B cell (primary cell): ENCODE data around the gene RPL27. TPM values are rescaled to one million over a fixed set of nuclear protein-coding genes. Genes with fewer than 3 reads are reported as not detected.
A peak's percentile ranks its signal among the peaks of the same experiment; 100 is the strongest.

Source experiments
- ATAC-seq: fragments of 200-7000 bp; cut with Tn5 transposase; one replicate; pipeline ENCODE4 v1.10.0; 2021; ENCODE audit warnings: low read depth, mild to moderate bottlenecking, moderate number of reproducible peaks, moderate library complexity
- CTCF ChIA-PET: fragments of 350-600 bp; sonication (Branson Sonifier 250); formaldehyde crosslinking; loops from one replicate; lab custom pipeline; 2021; ENCODE audit warnings: antibody characterized with exemption, inconsistent platforms; lab: Charles Lee
- POLR2A ChIA-PET: fragments of 350-600 bp; sonication (Branson Sonifier 250); formaldehyde crosslinking; loops from one replicate; lab custom pipeline; 2021; ENCODE audit warnings: antibody characterized with exemption; lab: Charles Lee
- DNase-seq: peaks from one replicate; pipeline ENCODE4 v3.0.0; 2013
- H2AFZ ChIP-seq: 2 replicates; pipeline ENCODE4 v1.6.1; 2012; ENCODE audit warnings: mild to moderate bottlenecking, low read depth, low read length; ENCODE audit not compliant: insufficient read depth, poor library complexity, severe bottlenecking
- H3K27ac ChIP-seq, 2 donors: 1 replicate in 1 of 2; 2 replicates in 1 of 2; pipeline ENCODE4 v1.5.1; 2012 to 2013; ENCODE audit warnings: low read length in 2 of 2, mild to moderate bottlenecking in 2 of 2, moderate library complexity in 1 of 2
- H3K27me3 ChIP-seq, 4 experiments: fragments of 200-600 bp in 1 of 4; sonication (generic) in 1 of 4; replicated peaks in 1 of 4; 1 replicate in 2 of 4; 2 replicates in 2 of 4; pipeline versions ENCODE4 v1.6.1 to v1.7.0; 2013 to 2016; ENCODE audit warnings: low read length in 3 of 4, mild to moderate bottlenecking in 2 of 4, mixed read lengths in 1 of 4, moderate library complexity in 1 of 4; ENCODE audit not compliant: insufficient read depth in 4 of 4, control insufficient read depth in 3 of 4; ENCODE audit errors: control extremely low read depth in 1 of 4
- H3K36me3 ChIP-seq, 2 experiments: replicated peaks in 1 of 2; 1 replicate in 1 of 2; 2 replicates in 1 of 2; pipeline versions ENCODE4 v1.6.1 to v1.7.1; 2013; ENCODE audit warnings: low read length in 1 of 2; ENCODE audit not compliant: insufficient read depth in 2 of 2, control insufficient read depth in 1 of 2; ENCODE audit errors: control extremely low read depth in 1 of 2, extremely low read depth in 1 of 2
- H3K4me1 ChIP-seq, 2 donors: fragments of 200-600 bp in 1 of 2; sonication (generic) in 1 of 2; 1 replicate in 1 of 2; 2 replicates in 1 of 2; pipeline versions ENCODE4 v1.5.1 to v1.6.1; 2013 to 2017; ENCODE audit warnings: low read length in 2 of 2; ENCODE audit not compliant: control insufficient read depth in 2 of 2, insufficient read depth in 2 of 2
- H3K4me2 ChIP-seq: replicated peaks from 2 replicates; pipeline ENCODE3; 2012; ENCODE audit warnings: mild to moderate bottlenecking, low read depth, low read length; ENCODE audit not compliant: poor library complexity, severe bottlenecking
- H3K4me3 ChIP-seq, 5 experiments: fragments of 200-600 bp in 1 of 5; sonication (generic) in 1 of 5; 1 replicate in 3 of 5; 2 replicates in 2 of 5; pipeline versions ENCODE4 v1.5.1 to v1.7.0; 2011 to 2016; ENCODE audit warnings: low read length in 4 of 5, mild to moderate bottlenecking in 4 of 5, low read depth in 2 of 5, control low read depth in 1 of 5, moderate library complexity in 1 of 5; ENCODE audit not compliant: insufficient read depth in 1 of 5; ENCODE audit errors: control extremely low read depth in 1 of 5, extremely low read depth in 1 of 5
- H3K79me2 ChIP-seq: fragments of 200-600 bp; sonication (generic); one replicate; pipeline ENCODE4 v1.6.0; 2016; ENCODE audit warnings: low read length; ENCODE audit not compliant: control insufficient read depth, insufficient read depth
- H3K9ac ChIP-seq: fragments of 200-600 bp; sonication (generic); 2 replicates; pipeline ENCODE4 v1.6.1; 2017; ENCODE audit warnings: mild to moderate bottlenecking, low read length, moderate library complexity
- H3K9me3 ChIP-seq, 3 donors: one replicate each; pipeline versions ENCODE4 v1.6.1 to v1.7.1; 2013; ENCODE audit warnings: low read length in 2 of 3; ENCODE audit not compliant: control insufficient read depth in 2 of 3, insufficient read depth in 1 of 3; ENCODE audit errors: control extremely low read depth in 1 of 3
- H4K20me1 ChIP-seq: 2 replicates; pipeline ENCODE4 v1.6.0; 2012; ENCODE audit warnings: mild to moderate bottlenecking, low read length; ENCODE audit not compliant: insufficient read depth, control insufficient read depth, poor library complexity, severe bottlenecking
- H3K27ac Mint-ChIP-seq: one replicate; pipeline ENCODE4 v1.8.0; 2021; ENCODE audit warnings: mixed read lengths
- H3K27me3 Mint-ChIP-seq: one replicate; pipeline ENCODE4 v1.8.0; 2021; ENCODE audit warnings: mixed read lengths
- H3K4me1 Mint-ChIP-seq: one replicate; pipeline ENCODE4 v1.8.0; 2021; ENCODE audit warnings: mixed read lengths
- H3K4me3 Mint-ChIP-seq: one replicate; pipeline ENCODE4 v1.8.0; 2021; ENCODE audit warnings: mixed read lengths
- H3K9me3 Mint-ChIP-seq: one replicate; pipeline ENCODE4 v1.8.0; 2022; ENCODE audit warnings: mixed read lengths; ENCODE audit not compliant: insufficient read depth
- EZH2 ChIP-seq: IDR thresholded peaks from 2 replicates; pipeline ENCODE4 v1.6.1; 2012; ENCODE audit warnings: borderline replicate concordance, low read depth, mild to moderate bottlenecking, moderate library complexity, low read length; ENCODE audit not compliant: insufficient read depth, poor library complexity, severe bottlenecking
- WGBS: methylation state at CpG from one replicate; pipeline ENCODE4 v1.1.5; 2013; ENCODE audit warnings: missing lambda C conversion rate; ENCODE audit not compliant: insufficient coverage; 5-methylcytosine and 5-hydroxymethylcytosine counted together
- intact Hi-C: fragments of 100-400 bp; cut with micrococcal nuclease; formaldehyde crosslinking; loops from one replicate; pipeline ENCODE4 v1.10.0; 2022
- polyA plus RNA-seq: library from polyadenylated mRNA; depleted of rRNA; stranded (reverse); fragments of >200 nt; gene quantifications from 2 replicates; pipeline ENCODE4 v1.2.3, GENCODE V29; 2012
- total RNA-seq, 2 donors: library from RNA; stranded (reverse); fragments of 120-200 nt in 1 of 2; gene quantifications; 1 replicate in 1 of 2; 2 replicates in 1 of 2; pipeline versions ENCODE4 v1.2.3 to v1.2.4, GENCODE V29; 2013 to 2022
- TF ChIP-seq, protein P1 (sequence below): fragments of 200-600 bp; IDR thresholded peaks from one replicate; pipeline ENCODE4 v1.8.0; 2022; ENCODE audit warnings: antibody characterized with exemption, mild to moderate bottlenecking

RPL27 gene
- total and polyA plus RNA-seq, 2 donors (not counting 1 experiment from before 2014, with no cell fraction given) = 1,087 to 3,493 TPM

GRCh38 chr17:42989726-42990652 lies 8.2 kb upstream of the RPL27 start:
- H3K27me3 ChIP-seq = no peaks in the 10 kb centered on the region
- peaks cover 5% of the 10 kb centered on the region for H4K20me1 ChIP-seq
- Mint-ChIP-seq H3K27ac (peak overlapping the region; percentile 56), H3K4me3 (no peak overlapping the region), H3K4me1 (peaks cover 43% of the 10 kb centered on the region), H3K27me3 (no peaks in the 10 kb centered on the region), H3K9me3 (no peaks in the 10 kb centered on the region)
- no peak for DNase-seq
- CTCF ChIA-PET = interaction anchor here (6.5 kb wide), 1 partner anchor 7 kb away, joined by 54 read pairs; the partner anchor contains the start of gene RPL27
- no peak for ATAC-seq
- H3K9ac ChIP-seq = peak overlapping the region; percentile 7
- TF ChIP-seq, protein P1, sequence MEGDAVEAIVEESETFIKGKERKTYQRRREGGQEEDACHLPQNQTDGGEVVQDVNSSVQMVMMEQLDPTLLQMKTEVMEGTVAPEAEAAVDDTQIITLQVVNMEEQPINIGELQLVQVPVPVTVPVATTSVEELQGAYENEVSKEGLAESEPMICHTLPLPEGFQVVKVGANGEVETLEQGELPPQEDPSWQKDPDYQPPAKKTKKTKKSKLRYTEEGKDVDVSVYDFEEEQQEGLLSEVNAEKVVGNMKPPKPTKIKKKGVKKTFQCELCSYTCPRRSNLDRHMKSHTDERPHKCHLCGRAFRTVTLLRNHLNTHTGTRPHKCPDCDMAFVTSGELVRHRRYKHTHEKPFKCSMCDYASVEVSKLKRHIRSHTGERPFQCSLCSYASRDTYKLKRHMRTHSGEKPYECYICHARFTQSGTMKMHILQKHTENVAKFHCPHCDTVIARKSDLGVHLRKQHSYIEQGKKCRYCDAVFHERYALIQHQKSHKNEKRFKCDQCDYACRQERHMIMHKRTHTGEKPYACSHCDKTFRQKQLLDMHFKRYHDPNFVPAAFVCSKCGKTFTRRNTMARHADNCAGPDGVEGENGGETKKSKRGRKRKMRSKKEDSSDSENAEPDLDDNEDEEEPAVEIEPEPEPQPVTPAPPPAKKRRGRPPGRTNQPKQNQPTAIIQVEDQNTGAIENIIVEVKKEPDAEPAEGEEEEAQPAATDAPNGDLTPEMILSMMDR = no peak
- TF ChIP-seq EZH2 = no peak
- H3K79me2 ChIP-seq = peaks cover 55% of the 10 kb centered on the region
- peaks cover 30 to 33% of the 10 kb centered on the region in 2 donors for H3K4me1 ChIP-seq
- POLR2A ChIA-PET = no interaction called here
- no peak overlapping the region for H3K4me2 ChIP-seq
- H2AFZ ChIP-seq = no peak overlapping the region
- 37% methylated on average over 2 of the region's 6 CpGs for WGBS
- intact Hi-C loops = loop anchor here (10.0 kb wide), 2 partner anchors 315 to 415 kb away; partner anchors contain the start of genes PLEKHH3 and PSMC3IP
- peaks cover 27 to 57% of the 10 kb centered on the region in 2 experiments for H3K36me3 ChIP-seq
- peak overlapping the region in 1 of 2 donors; percentile 17 for H3K27ac ChIP-seq
- H3K4me3 ChIP-seq = no peak overlapping the region
- H3K9me3 ChIP-seq = no peaks in the 10 kb centered on the region

- no peak overlapping the region for H3K4me3 Mint-ChIP-seq
- no peak overlapping the region for H3K4me3 ChIP-seq
- no peak for ATAC-seq
Observed at GRCh38 chr17:42991471-42991870, 6.7 kb upstream of the RPL27 start.

More at GRCh38 chr17:42991471-42991870, 6.7 kb upstream of the RPL27 start:
- H3K27me3 ChIP-seq = no peaks in the 10 kb centered on the region
- H3K4me1 Mint-ChIP-seq = peaks cover 30% of the 10 kb centered on the region
- H3K27ac ChIP-seq = no peak overlapping the region
- POLR2A ChIA-PET = no interaction called here
- intact Hi-C loops = loop anchor here (10.0 kb wide), 1 partner anchor 417 kb away; the partner anchor contains the start of gene PSMC3IP
- no peaks in the 10 kb centered on the region for H3K27me3 Mint-ChIP-seq
- H3K9me3 Mint-ChIP-seq = no peaks in the 10 kb centered on the region
- no peak overlapping the region for H2AFZ ChIP-seq
- H3K36me3 ChIP-seq = peaks cover 27 to 57% of the 10 kb centered on the region in 2 experiments
- H3K9me3 ChIP-seq = no peaks in the 10 kb centered on the region
- CTCF ChIA-PET = no interaction called here
- WGBS = 95% methylated on average over 6 of the region's 6 CpGs
- H3K79me2 ChIP-seq = peaks cover 51% of the 10 kb centered on the region
- no peak overlapping the region for H3K27ac Mint-ChIP-seq
- peaks cover 5% of the 10 kb centered on the region for H4K20me1 ChIP-seq
- DNase-seq = no peak
- TF ChIP-seq, protein P1 = no peak
- no peak for TF ChIP-seq EZH2
- H3K9ac ChIP-seq = no peak overlapping the region
- peaks cover 18 to 21% of the 10 kb centered on the region in 2 donors for H3K4me1 ChIP-seq
- no peak overlapping the region for H3K4me2 ChIP-seq
